Epithelial cell of proximal tubule (primary cell): Measurements from ENCODE around the gene COL5A1. TPM values are rescaled to one million over a fixed set of nuclear protein-coding genes. Genes with fewer than 3 reads are reported as not detected.

Experiments used
- DNase-seq: peaks from one replicate; pipeline ENCODE4 v3.0.0-alpha.2; 2011; ENCODE audit warnings: low read depth
- H3K4me3 ChIP-seq: 2 replicates; pipeline ENCODE4 v1.5.1; 2011; ENCODE audit warnings: low read depth, mild to moderate bottlenecking, low read length
- total RNA-seq: library from RNA; depleted of rRNA; stranded (reverse); fragments of >200 nt; gene quantifications from 2 replicates; pipeline ENCODE4 v1.2.3, GENCODE V29; 2015
- TF ChIP-seq, protein P1 (sequence below): conservative IDR thresholded peaks from 2 replicates; pipeline ENCODE4 v1.5.1; 2012; ENCODE audit warnings: low read depth, mild to moderate bottlenecking, low read length

Gene COL5A1
- total RNA-seq, 1 donor from 2014 or later: 16.0 TPM

DNA sequence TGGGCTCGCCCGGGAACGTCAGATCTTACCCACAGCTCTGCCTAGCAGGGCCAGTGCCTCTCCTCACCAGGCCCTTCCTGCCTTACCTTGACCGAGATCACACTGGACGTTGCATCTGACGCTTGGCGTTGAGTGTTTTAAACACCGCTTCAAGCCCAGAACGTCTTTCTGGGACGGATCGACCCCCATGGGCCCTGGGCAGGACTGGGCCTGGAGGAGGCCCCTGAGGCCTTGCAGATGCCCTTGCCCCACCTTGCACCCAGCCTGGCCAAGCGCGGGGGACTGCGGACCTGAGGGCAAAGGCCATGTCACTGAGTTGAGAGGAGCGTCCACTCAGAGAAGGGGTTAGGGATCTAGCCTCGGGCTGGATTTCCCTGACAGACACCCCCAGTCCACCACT, 174.7 kb downstream of the COL5A1 start:
- no peak for DNase-seq
- H3K4me3 ChIP-seq: no peak overlapping the region
- TF ChIP-seq, protein P1, sequence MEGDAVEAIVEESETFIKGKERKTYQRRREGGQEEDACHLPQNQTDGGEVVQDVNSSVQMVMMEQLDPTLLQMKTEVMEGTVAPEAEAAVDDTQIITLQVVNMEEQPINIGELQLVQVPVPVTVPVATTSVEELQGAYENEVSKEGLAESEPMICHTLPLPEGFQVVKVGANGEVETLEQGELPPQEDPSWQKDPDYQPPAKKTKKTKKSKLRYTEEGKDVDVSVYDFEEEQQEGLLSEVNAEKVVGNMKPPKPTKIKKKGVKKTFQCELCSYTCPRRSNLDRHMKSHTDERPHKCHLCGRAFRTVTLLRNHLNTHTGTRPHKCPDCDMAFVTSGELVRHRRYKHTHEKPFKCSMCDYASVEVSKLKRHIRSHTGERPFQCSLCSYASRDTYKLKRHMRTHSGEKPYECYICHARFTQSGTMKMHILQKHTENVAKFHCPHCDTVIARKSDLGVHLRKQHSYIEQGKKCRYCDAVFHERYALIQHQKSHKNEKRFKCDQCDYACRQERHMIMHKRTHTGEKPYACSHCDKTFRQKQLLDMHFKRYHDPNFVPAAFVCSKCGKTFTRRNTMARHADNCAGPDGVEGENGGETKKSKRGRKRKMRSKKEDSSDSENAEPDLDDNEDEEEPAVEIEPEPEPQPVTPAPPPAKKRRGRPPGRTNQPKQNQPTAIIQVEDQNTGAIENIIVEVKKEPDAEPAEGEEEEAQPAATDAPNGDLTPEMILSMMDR: no peak

DNA sequence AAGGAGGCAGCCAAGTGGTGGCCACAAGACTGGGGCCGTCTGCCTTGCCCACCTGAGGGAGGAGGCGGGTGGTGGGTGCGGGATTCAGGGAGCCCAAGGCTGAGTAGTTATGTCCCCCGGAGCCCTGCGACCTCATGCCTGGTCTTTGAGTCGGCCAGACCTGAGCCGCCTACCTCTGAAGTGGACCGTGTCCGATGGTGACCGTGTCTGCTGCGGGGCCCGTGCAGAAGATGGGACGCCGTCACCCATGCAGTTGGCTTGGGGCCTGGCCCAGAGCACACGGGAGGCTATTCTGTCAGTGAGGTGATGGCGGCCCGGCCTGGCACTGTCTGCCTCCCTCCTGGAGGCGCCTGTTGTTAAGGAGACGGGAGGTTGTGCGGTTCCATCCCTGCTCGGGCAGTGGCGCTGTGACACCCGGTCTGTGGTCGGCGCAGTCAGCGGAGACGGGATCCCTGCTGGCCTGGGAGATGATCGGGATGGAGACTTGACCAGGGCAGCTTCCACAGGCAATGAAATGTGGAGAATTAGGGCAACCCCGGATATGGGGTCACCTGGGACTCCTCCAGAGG, 176.5 kb downstream of the COL5A1 start:
- TF ChIP-seq, protein P1: no peak
- no peak for DNase-seq
- H3K4me3 ChIP-seq: no peak overlapping the region

DNA sequence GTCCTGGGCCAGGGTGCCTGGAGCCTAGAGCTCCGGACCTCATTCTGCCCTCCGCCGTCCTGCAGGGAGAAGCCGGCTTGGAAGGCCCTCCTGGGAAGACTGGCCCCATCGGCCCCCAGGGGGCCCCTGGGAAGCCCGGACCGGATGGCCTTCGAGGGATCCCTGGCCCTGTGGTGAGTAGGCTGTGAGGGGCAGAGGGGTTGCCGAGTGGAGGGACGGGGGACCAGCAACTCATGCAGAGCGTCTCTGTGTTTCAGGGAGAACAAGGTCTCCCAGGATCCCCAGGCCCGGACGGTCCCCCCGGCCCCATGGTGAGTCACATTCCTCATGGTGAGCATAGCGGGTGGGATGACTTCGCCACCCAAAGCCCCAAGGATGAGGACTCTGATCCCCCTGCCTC, 177.0 kb downstream of the COL5A1 start:
- TF ChIP-seq, protein P1: no peak
- DNase-seq: no peak
- H3K4me3 ChIP-seq: no peak overlapping the region

DNA sequence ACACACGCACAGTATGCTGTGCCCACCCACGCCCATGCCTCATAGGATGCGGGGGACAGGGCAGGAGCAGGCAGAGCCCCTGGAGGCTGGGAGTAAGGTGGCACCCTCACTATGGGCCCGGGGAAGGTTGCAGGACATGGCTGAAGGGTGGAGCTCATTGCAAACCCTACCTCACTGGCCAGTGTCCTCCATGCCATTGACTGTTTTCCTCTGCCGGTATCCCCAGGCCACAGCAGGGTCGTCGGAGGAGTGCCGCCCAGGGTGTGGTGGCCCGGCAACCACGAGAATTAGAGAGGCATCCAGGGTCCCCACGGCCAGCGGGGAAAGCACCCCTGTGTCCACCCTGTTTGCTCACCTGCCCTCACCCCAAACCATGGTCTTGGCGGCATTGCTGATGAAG, 179.3 kb downstream of the COL5A1 start:
- no peak overlapping the region for H3K4me3 ChIP-seq
- no peak for DNase-seq
- TF ChIP-seq, protein P1: no peak

DNA sequence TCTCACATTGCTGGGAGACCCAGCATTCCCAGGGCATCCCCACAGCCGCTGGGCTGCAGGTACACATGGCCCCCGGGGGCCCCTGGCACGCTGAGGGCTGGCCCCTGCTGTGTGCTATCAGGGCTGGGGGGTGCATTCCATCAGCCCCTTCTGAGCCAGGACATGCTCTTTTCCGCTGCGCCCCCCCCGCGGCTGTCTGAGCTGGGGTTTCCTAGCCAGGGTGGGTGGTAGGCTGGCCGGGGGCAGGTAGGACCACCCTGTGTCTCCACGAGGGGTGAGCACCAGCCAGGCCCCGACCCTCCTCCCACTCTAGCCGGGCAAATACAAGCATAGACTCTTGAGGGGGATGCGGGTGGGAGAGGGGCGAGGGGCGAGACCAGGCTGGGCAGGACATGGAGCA, 180.9 kb downstream of the COL5A1 start:
- TF ChIP-seq, protein P1: no peak
- no peak overlapping the region for H3K4me3 ChIP-seq
- DNase-seq: no peak

DNA sequence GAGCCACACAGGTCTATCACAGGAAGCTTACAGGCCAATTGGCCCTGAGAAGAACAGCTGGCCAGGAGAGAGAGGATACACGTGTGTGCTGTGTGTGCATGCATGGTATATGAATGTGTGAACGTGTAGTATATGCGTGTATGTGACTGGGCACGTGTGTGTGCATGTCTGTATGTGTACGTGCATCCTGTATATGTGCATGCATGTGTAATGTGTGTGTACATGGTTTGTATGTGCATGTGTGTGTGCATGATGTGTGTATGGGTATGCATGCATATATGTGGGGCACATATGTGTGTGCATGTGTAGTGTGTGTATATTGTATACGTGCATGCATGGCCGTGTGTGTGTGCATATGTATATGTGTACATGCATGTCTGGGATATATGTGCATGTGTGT, 182.0 kb downstream of the COL5A1 start:
- DNase-seq: no peak
- no peak overlapping the region for H3K4me3 ChIP-seq
- TF ChIP-seq, protein P1: no peak

DNA sequence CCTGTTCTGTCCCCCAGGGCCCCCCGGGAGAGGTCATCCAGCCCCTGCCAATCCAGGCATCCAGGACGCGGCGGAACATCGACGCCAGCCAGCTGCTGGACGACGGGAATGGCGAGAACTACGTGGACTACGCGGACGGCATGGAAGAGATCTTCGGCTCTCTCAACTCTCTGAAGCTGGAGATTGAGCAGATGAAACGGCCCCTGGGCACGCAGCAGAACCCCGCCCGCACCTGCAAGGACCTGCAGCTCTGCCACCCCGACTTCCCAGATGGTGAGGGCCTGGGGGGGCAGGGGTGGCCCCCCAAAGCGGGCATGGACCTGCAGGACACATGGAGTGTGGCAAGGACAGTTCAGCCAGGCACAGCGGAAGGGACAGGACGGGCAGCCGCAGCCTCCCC, 183.0 kb downstream of the COL5A1 start:
- TF ChIP-seq, protein P1: no peak
- no peak overlapping the region for H3K4me3 ChIP-seq
- no peak for DNase-seq
